ENCODE data around the gene ZBTB17. TPM values are rescaled to one million over a fixed set of nuclear protein-coding genes. Genes with fewer than 3 reads are reported as not detected.
"Not testable (repeated sequence)": the region's sequence is repeated elsewhere in the genome, so short reads cannot be mapped to it uniquely, and the experiment has no call there.

Gene ZBTB17
- total RNA-seq, 3 donors from 2014 or later, result 21.9 to 40.3 (median 38.5) TPM

DNA sequence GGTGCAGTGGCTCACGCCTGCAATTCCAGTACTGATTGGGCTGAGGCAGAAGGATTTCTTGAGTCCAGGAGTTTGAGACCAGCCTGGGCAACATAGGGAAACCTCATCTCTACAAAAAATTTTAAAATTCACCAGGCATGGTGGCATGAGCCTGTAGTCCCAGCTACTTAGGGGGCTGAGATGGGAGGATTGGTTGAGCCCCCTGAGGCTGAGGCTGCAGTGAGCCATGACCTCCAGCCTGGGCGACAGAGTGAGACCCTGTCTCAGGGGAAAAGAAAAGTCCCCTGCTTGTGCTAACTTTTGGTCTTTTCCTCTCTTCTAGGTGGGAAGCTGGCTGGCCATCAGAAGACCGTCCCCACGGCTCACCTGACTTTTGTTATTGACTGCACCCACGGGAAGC lies 29.7 kb upstream of the ZBTB17 start:
- H3K4me1 ChIP-seq, result peaks cover 0 to 3% of the 10 kb centered on the region in 2 donors
- H3K36me3 ChIP-seq, result no peaks in the 10 kb centered on the region
- H3K27ac ChIP-seq, result no peak overlapping the region
- no peaks in the 10 kb centered on the region for H3K27me3 ChIP-seq
- H3K9me3 ChIP-seq, result no peaks in the 10 kb centered on the region
- H3K4me3 ChIP-seq, result no peak overlapping the region
- DNase-seq (ENCODE audit: low spot score in 2 of 2), result no peak
- TF ChIP-seq POLR2A (IDR thresholded peaks at IDR 0.05) (no peak), POLR2AphosphoS5 (IDR thresholded peaks at IDR 0.05) (no peak)
- TF ChIP-seq, protein P1, sequence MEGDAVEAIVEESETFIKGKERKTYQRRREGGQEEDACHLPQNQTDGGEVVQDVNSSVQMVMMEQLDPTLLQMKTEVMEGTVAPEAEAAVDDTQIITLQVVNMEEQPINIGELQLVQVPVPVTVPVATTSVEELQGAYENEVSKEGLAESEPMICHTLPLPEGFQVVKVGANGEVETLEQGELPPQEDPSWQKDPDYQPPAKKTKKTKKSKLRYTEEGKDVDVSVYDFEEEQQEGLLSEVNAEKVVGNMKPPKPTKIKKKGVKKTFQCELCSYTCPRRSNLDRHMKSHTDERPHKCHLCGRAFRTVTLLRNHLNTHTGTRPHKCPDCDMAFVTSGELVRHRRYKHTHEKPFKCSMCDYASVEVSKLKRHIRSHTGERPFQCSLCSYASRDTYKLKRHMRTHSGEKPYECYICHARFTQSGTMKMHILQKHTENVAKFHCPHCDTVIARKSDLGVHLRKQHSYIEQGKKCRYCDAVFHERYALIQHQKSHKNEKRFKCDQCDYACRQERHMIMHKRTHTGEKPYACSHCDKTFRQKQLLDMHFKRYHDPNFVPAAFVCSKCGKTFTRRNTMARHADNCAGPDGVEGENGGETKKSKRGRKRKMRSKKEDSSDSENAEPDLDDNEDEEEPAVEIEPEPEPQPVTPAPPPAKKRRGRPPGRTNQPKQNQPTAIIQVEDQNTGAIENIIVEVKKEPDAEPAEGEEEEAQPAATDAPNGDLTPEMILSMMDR (IDR thresholded peaks at IDR 0.05), result no peak
- intact Hi-C loops (cut with DNase I; ENCODE audit: low total_unique reads), result loop anchor here (10.0 kb wide), 1 partner anchor 211 kb away; no protein-coding TSS in a partner anchor

DNA sequence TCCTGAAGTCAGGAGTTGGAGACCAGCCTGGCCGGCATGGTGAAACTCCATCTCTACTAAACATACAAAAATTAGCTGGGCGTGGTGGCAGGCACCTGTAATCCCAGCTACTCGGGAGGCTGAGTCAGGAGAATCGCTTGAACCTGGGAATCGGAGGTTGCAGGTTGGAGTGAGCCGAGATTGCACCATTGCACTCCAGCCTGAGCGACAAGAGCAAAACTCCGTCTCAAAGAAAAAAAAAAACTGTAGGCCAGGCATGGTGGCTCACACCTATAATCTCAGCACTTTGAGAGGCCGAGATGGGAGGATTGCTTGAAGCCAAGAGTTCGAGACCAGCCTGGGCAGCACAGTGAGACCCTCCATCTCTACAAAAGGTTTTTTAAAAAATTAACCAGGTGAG lies 25.4 kb upstream of the ZBTB17 start:
- not testable (repeated sequence) for H3K27ac ChIP-seq, H3K4me3 ChIP-seq, H3K9me3 ChIP-seq, H3K4me1 ChIP-seq, H3K27me3 ChIP-seq, H3K36me3 ChIP-seq
- intact Hi-C loops (cut with DNase I; ENCODE audit: low total_unique reads), result loop anchor here (10.0 kb wide), 1 partner anchor 206 kb away; no protein-coding TSS in a partner anchor
- DNase-seq (ENCODE audit: low spot score in 2 of 2), result peak in 1 of 2 donors; percentile 14

DNA sequence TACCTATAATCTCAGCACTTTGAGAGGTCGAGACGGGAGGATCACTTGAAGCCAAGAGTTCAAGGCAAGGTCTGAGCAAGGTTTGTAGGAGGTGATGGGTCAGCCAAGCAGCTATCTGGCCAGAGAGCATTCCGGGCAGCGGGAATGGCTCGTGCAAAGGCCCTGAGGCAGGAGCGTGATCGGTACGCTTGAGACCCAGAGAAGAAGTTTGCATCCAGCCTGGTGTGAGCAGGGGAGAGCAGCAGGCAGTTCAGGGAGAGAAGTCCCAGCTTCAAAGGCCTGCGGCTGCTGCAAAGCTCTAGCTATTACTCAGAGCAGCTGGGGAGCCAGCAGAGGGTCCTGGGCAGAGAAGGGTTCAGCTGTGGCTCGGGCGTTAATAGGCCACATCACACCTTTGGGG lies 23.0 kb upstream of the ZBTB17 start:
- H3K36me3 ChIP-seq, result no peaks in the 10 kb centered on the region
- no peak for TF ChIP-seq POLR2A (IDR thresholded peaks at IDR 0.05)
- no peak for TF ChIP-seq POLR2AphosphoS5 (IDR thresholded peaks at IDR 0.05)
- TF ChIP-seq, protein P1 (IDR thresholded peaks at IDR 0.05), result no peak
- H3K9me3 ChIP-seq, result no peaks in the 10 kb centered on the region
- H3K27me3 ChIP-seq, result no peaks in the 10 kb centered on the region
- intact Hi-C loops (cut with DNase I; ENCODE audit: low total_unique reads), result no loop called here
- H3K4me1 ChIP-seq, result no peaks in the 10 kb centered on the region
- H3K27ac ChIP-seq, result no peak overlapping the region
- peak in 1 of 2 donors; percentile 31 for DNase-seq (ENCODE audit: low spot score in 2 of 2)
- H3K4me3 ChIP-seq, result no peak overlapping the region

DNA sequence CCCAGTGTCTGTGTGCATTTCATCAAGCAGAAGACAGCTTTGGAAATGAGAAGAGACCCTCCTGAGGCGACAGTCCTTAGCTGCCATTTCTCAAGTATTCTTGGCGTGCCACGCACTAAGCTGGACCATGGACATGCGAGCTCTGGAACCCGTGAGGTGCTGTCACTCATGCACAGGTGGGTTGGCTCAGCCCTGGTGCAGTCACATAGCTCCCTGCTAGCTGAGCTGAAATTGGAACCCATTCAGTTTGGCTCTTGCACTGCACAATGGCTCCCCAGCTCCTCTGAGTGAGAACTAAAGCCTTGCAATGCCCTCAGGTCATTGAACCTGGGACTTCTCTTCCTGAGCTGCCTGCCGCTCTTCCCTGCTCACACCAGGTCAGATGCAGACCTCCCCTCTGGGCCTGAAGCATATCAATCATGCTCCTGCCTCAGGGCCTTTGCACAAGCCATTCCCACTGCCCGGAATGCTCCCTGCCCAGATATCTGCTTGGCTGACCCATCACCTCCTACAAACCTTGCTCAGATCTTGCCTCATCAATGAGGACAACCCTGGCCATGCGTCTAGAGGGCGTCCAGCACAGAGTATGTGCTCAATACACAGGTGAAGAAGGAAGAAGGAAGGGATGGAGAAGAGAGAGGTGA lies 21.9 kb upstream of the ZBTB17 start:
- Histone ChIP-seq H3K4me1 (no peaks in the 10 kb centered on the region), H3K27ac (no peak overlapping the region), H3K27me3 (no peaks in the 10 kb centered on the region), H3K9me3 (no peaks in the 10 kb centered on the region), H3K4me3 (no peak overlapping the region), H3K36me3 (no peaks in the 10 kb centered on the region)
- no peak for DNase-seq (ENCODE audit: low spot score in 2 of 2)
- intact Hi-C loops (cut with DNase I; ENCODE audit: low total_unique reads), result loop anchor here (1.0 kb wide), 1 partner anchor 27 kb away; no protein-coding TSS in a partner anchor
- no peak for TF ChIP-seq POLR2A (IDR thresholded peaks at IDR 0.05)
- TF ChIP-seq POLR2AphosphoS5 (IDR thresholded peaks at IDR 0.05), result no peak
- TF ChIP-seq, protein P1 (IDR thresholded peaks at IDR 0.05), result no peak

DNA sequence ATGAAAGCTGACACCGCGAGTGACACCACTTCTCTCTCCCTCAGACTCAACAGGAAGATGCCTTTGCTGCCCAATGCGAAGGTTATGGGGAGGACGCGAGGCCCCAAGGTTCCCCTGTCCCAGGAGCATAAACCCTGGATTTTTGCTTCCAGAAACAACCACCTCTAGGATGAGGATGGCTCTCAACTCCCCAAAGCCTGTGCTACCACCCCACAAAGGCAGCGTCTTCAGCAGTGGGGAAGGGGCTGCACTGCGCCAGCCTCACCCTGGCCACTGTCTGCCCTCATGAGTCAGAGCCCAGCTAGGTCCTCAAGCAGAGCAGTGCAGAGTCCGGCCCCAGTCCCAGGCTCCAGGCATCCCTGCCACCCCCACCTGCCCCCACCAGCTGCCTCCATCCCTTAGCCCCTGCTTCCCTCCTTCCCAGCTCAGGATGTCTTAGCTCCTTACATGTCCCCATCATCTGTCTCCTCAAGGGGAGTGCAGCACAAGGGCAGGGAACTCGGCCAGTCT lies 21.2 kb upstream of the ZBTB17 start:
- intact Hi-C loops (cut with DNase I; ENCODE audit: low total_unique reads), result loop anchor here (1.0 kb wide), 1 partner anchor 27 kb away; no protein-coding TSS in a partner anchor
- Histone ChIP-seq H3K4me1 (no peaks in the 10 kb centered on the region), H3K27ac (no peak overlapping the region), H3K36me3 (no peaks in the 10 kb centered on the region), H3K9me3 (no peaks in the 10 kb centered on the region), H3K4me3 (no peak overlapping the region), H3K27me3 (no peaks in the 10 kb centered on the region)
- TF ChIP-seq POLR2A (IDR thresholded peaks at IDR 0.05), result no peak
- no peak for TF ChIP-seq POLR2AphosphoS5 (IDR thresholded peaks at IDR 0.05)
- TF ChIP-seq, protein P1 (IDR thresholded peaks at IDR 0.05), result no peak
- DNase-seq (ENCODE audit: low spot score in 2 of 2), result peak in 1 of 2 donors; percentile 28
